Dermis blood vessel endothelial cell (primary cell): Measurements from ENCODE around the gene ZBTB7A. TPM values are rescaled to one million over a fixed set of nuclear protein-coding genes. Genes with fewer than 3 reads are reported as not detected.

Experiments
- DNase-seq: peaks from one replicate; pipeline ENCODE4 v3.0.0; 2010
- total RNA-seq: library from RNA; depleted of rRNA; stranded (reverse); fragments of >200 nt; gene quantifications from 2 replicates; pipeline ENCODE4 v1.2.3, GENCODE V29; 2014

Gene ZBTB7A
- 17.4 and 30.3 TPM in 2 replicates for total RNA-seq

- DNase-seq: peak; percentile 80
These were observed at the start of gene ZBTB7A for GRCh38 chr19:4066682-4067395. TSS of gene ZBTB7A (minus strand) at chr19:4066899. CDS start at chr19:4055232, 11,667 bp downstream.

DNA sequence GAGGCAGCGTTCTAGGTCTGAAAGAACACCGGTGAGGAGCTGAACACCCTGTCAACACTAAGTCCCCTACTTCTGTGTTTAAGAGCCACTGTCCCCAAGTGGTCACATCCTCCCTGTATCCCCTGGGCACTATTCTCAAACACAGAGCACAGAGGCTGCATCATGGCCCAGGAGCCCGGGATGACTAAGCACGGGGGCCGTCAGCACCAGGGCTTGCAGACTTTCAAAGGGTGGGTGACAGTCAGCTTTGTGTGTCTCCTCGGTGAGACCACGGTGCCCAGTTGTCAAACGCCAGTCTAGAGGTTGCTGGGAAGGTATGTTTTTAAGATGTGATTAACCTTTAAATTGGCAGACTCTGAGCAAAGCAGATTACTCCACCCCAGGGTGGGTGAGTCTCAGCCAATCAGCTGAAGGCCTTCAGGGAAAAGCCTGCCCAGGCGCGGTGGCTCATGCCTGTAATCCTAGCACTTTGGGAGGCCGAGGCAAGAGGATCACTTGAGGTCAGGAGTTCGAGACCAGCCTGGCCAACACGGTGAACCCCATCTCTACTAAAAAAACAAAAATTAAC lies 49.2 kb upstream of the ZBTB7A start:
- DNase-seq: no peak

DNA sequence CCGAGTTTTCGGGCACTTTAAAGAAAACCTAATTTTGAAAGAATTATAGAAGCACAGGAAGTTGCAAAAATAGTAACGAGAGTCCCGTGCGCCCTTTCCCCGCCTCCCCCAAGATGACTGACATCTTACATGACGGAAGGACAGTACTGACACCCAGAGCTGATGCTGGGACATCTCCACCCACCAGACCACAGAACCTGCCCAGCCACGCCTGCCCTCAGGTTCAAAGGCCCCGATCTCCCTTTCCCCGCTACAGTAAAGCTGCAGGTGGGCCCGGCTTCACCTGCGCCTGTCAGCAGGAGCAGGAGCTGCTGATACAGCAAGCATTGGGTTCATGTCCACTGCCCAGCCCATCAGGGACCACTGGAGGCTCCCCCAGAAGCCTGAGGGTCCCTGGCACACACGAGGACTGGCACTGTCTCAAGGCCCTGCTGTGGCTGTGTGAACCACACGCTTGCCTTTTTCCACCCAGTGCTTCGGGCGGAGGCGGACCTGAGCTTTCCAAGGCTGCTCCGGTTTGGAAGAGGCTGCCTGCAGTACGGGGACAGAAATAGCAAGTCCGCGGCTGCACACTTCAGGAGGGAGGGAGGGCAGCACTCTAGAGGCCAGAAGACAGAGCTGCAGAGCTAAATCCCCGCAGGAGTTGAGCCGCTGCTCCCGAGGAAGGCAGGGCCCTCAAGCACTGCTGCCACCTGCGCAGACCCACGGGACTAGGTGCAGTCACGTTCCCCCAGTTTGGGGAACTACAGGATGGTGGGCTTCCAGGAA lies 48.5 kb upstream of the ZBTB7A start:
- no peak for DNase-seq

DNA sequence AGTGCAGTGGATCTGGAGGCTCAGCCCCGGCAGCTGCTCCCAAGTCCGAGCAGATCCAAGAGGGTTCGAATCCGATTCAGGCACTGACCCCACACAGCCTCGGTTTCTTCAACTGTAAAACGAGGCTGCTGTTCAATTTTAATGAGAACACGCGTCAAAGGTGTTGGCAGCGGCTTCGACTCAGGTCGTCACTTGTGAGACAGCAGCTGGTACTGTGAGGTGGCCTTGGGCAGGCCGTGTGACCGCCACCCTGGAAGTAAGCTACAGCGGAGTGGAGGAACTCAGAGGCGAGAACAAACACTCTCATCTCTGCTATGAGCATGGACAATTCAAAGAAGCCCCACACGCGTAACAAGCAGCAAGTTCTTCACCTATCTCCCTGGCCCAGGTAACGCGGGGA lies 47.5 kb upstream of the ZBTB7A start:
- DNase-seq: no peak

DNA sequence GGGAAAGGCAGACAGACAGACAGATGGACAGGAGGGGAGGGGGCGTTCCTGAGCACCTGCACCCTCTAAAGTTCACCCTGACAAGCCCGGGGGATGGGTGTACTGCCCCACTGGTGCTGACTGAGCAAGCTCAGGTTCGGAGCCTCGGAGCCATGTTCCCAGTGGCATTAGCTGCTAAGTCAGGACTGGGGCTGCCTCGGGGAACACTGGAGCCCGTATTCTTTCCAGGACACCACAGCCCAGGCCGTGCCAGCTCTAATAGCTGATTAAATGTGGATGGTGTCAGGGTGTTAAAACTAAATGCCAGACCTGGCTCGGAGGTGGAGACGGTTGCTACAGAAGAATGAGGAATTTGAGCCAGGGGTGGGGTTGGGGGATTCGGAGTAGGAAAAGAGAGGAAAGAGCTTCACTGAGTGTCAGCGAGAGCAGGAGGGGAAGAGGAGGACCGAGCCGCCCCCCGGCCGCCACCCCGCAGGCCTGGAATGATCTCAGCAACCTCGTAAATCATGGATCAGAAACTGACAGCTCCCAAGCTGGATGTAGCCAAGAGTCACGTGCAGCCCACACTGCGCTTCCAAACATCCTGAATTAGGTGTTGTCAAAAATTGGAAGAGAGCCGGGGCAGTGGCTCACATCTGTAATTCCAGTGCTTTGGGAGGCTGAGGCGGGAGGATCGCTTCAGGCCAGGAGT lies 46.8 kb upstream of the ZBTB7A start:
- no peak for DNase-seq

DNA sequence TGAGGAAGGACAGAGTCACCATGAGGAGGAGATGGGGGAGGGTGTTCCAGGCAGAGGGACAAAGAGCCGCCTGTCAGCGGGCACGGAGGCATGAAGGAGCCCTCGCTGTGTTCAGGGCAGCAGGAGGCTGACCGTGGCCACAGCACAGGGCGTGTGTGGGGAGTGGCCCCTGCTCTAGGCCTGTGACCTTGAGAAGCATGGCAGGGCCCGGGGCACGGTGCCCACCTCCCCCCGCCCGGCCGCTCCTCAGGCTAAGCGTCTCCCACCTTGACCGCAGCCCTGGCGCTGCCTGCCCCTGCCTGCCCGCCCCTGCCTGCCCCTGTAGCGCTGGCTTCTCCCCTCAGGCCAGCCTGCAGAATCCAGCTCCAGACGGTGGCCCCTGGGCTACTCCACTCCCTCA lies 45.7 kb upstream of the ZBTB7A start:
- no peak for DNase-seq

GRCh38 chr19:4109626-4109945 lies 42.9 kb upstream of the ZBTB7A start:
- DNase-seq: no peak

DNA sequence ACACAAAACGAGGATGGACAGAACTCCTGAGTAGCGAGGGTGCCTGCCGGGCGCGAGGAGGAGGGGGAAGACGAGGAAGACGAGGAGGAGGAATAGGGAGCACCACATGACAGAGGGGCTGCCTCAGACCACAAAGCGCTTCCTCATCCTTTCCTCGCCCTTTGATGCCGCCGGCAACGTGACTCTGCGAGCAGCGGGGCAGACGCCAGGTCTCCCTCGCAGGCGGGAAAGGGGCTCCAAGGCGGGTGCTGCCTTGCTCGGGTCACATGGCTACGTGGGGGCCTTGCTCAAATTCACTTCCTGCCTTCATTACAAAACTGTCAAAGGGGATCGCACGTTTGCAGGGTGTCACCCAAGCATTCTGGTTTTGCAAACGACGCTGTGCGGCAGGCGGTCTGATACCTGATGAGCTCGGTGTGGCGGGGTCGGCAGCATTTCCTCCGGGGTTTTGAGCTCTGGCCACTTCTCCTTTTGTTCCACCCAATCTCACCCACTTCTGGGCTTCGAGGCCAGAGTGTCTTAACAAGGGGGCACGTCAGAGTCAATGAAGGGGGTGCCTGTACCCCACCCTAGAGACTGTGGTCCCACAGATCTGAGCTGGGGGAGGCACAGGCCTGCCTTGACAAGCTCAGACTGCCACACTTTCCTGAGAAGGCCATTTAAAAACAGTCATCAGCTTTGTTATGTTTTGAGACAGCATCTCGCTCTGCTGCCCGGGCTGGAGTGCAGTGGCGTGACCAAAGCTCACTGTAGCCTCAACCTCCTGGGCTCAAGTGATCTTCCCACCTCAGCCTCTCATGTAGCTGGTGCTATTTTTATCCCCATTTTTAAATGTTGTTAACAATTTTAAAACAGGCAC lies 42.3 kb upstream of the ZBTB7A start:
- DNase-seq: no peak

- DNase-seq: no peak
These were observed 36.4 kb upstream of the ZBTB7A start for GRCh38 chr19:4103080-4103433.

DNA sequence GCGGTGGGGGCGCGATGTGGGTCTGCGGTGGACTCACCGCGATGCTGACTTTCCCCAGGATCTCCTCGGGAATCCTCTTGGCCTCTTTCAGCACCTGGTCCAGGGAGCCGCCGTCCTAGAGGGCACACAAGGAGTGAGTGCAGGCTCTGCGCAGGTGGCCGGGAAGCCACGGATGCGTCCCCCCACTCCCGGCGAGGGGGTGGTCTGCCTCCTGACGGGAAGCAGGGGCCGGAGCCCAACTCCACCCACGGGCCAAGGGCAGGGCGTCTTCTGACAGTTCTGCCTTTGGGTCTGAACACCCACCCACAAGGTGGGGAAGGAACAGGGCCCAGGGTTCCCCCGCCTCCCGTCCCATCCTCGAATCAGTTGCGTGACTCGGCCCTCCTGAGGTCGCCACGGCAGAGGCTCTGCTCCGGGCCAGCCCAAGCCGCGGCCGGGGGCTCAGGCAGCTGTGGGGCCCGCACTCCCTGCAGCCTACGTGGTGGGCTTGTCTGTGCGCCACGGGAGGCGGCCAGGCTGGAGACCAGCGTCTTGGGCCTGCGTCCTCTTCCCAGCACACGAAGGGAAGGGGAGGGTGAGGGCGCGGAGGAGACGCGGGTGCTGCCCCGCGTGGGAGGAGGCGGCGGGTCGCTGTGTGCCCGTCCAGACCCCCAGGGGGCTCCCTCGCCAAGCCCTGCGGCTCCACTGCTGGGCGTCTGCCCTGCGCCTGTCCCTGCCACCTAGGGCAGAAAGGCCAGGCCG lies 35.8 kb upstream of the ZBTB7A start:
- no peak for DNase-seq

DNA sequence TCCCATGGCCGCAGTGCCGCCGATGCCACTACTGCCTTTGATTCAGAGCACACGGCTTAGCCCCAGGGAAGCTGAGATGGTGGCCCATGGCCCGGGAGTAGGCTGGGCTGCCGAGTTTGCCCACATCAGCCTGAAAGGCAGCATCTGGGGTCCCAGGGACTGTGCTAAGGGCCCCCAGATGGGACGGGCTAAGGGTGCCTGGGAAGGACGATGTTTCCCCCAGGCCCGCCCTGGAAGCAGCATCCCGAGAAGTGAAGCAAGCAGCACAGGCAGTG lies 34.7 kb upstream of the ZBTB7A start:
- DNase-seq: no peak

GRCh38 chr19:4100647-4101495 lies 34.2 kb upstream of the ZBTB7A start:
- DNase-seq: no peak

DNA sequence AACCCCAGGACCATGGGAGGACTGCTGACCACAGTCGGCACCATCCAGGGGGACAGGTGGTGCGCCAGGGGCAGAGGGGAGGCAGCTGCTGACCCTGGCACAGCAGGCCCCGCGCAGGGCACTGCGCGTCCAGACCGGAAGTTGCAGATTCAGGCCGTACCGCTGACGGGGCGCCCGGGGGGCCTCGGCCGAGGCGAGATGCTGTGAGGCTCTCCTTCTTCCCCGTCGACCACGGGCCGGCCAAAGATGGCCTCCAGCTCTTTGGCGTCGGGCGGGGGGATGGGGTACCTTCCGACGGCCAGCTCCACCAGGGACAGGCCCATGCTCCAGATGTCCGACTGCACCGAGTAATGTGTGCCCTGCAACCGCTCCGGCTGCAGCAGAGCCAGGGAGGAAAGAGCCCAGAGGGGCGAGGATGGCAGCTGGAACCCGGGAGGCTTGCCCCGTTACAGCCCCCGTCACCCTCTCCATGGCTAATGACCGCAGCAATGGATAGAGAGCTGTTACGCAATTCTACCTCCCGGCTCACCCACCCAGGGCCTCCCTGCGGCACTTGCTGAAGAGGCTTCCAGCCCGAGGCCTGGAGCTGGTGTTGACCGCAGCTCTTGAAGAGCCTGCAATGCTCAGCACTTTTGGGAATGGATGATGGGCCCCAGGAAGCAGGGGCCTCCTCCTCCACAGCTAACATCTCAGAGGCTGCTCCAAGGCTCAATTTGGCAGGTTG lies 32.5 kb upstream of the ZBTB7A start:
- no peak for DNase-seq

DNA sequence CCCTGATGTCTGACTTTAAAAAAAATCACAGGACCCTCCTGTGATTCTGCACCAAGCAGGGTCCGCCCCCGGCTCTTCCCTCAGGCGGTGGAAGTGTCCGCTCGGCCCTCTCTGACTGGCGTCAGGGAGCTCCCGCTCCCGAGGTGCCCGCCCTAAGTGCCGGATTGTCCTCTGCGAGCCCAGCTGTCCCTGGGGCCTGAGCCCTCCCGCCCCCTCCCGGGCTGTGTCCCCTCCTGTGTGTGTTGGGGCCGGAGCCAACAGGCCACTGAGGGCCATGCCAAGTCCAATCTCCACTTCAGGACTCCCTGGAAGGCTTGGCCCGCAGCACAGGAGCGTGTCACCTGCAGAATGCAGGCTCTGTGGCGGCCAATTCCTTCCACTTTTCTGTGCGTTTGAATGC lies 31.8 kb upstream of the ZBTB7A start:
- DNase-seq: no peak

DNA sequence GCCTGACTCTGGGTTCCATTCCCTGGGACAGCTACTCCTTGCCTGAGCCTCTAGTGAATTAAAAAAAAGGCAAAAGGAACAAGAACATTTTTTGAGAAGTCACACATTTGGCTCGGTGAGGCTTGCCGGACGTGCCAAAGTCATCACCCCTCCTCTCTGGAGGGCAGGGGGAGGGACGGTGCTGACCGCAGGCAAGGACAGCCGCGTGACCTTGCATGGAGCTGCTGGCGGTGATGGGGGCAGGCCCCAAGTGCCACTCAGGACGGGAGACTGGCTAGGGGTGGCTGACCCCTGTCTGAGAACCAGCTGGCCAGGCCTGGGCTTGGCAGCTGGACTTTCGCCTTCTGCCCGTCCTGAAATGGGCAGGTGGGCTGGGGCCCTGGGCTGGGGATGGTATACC lies 30.8 kb upstream of the ZBTB7A start:
- DNase-seq: no peak

DNA sequence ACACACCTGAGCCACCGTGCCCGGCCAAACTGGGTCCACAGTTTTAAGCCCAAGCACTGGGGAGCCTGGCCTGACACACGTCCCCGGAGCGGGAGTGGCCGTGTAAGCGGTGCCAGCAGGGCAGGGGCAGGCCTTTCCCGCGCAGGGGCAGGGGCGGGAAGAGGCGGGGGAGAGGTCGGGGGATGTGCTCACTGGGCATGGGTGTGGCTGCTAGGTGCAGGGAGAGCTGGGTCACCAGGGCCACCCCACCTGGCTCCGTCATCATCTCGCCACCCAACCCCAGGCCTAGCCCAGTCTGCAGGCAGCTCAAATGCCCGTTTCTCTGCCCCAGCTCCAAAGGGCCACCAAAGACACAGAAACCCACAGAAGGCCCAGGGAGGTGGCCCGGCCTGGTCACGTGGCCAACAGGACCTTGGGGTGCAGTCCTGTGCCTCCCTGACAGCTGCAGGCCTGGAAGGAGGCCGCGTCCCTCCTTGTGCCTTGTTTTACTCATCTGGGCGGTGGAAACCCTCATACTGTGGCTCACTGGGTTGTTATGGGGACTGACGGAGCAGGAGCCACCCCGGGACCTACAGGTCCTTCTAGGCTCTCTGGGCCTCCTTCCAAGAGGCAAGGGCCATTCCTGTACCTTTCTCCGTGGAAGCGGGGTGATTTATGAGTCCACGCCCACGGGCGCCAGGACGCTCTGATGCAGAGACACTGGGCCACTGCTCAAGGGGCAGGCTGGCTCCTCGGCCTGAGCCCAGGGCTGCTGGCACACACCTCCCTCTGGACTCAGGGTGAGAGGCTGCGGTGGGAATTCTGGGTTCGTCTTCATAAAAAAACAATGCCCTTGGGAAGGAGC lies 29.6 kb upstream of the ZBTB7A start:
- no peak for DNase-seq

GRCh38 chr19:4095488-4095844 lies 28.8 kb upstream of the ZBTB7A start:
- DNase-seq: no peak

DNA sequence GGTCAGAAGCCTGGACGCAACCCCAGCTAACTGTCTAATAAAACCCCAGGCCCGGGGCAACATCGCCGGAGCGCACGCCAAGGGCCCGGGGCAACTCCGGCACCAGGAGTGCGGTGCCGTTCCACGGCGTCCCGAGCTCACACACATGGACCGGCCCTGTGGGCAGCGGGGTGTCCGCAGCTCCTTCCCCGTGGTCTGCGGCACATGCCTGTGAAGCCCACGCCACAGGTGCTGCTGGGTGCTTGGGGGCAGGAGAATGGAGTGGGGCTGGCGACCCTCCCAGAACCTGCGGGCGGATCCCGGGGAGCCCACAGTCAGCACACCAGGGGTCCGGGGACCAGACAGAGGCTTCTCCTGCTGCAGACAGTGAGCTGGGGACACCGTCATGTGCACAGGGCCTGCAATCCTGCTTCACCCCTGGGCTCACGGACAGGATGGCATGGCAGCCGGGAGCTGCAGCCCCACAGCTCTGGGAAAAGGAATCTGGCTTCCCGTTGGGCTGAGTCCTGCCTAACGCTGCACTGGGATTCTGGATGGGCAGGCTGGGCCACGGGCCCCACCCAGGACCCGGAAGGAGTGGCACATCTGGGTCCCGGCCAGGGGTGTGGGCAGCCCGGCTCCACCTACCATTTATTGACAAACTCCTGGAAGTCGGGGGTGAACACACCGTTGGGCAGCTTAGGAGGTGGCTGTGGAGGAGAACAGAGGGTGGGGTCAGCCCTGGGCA lies 28.2 kb upstream of the ZBTB7A start:
- DNase-seq: no peak

GRCh38 chr19:4094291-4094690 lies 27.6 kb upstream of the ZBTB7A start:
- no peak for DNase-seq
